HL-60 (cell line): ENCODE measurements around the gene PLA2G4D.

Experiments used
- DNase-seq, 2 experiments: peaks; one replicate each; pipeline ENCODE4 v3.0.0-alpha.2; 2010 to 2020; ENCODE audit warnings: low read depth in 1 of 2, low spot score in 1 of 2
- H3K27ac ChIP-seq: fragments of 250-450 bp; sonication (Bioruptor Pico); replicated peaks from 2 replicates; pipeline ENCODE4 v1.5.1; 2020; ENCODE audit warnings: mild to moderate bottlenecking, moderate library complexity
- H3K27me3 ChIP-seq: fragments of 250-450 bp; sonication (Bioruptor Pico); 2 replicates; pipeline ENCODE4 v1.5.1; 2021; ENCODE audit warnings: mild to moderate bottlenecking, moderate library complexity; ENCODE audit not compliant: insufficient read depth, poor library complexity, severe bottlenecking
- H3K4me3 ChIP-seq: replicated peaks from 2 replicates; pipeline ENCODE4 v1.5.1; 2011; ENCODE audit warnings: mild to moderate bottlenecking, control low read depth, low read length; ENCODE audit not compliant: insufficient read depth
- GABPA ChIP-seq: IDR thresholded peaks from 2 replicates; pipeline ENCODE4 v1.6.1; 2012; ENCODE audit warnings: low read depth
- POLR2AphosphoS5 ChIP-seq: IDR thresholded peaks from 2 replicates; pipeline ENCODE4 v1.6.1; 2012; ENCODE audit warnings: low read depth
- SPI1 ChIP-seq: IDR thresholded peaks from 2 replicates; pipeline ENCODE4 v1.6.1; 2012; ENCODE audit warnings: low read depth, mild to moderate bottlenecking, borderline replicate concordance
- TF ChIP-seq, protein P1 (sequence below): IDR thresholded peaks from 2 replicates; pipeline ENCODE4 v1.6.1; 2012; ENCODE audit warnings: low read depth; ENCODE audit not compliant: insufficient replicate concordance
- TF ChIP-seq, protein P2 (sequence below): IDR thresholded peaks from one replicate; pipeline ENCODE4 v1.5.1; 2011; ENCODE audit warnings: low read length, control low read depth, inconsistent platforms; ENCODE audit not compliant: insufficient read depth

Gene PLA2G4D

DNA sequence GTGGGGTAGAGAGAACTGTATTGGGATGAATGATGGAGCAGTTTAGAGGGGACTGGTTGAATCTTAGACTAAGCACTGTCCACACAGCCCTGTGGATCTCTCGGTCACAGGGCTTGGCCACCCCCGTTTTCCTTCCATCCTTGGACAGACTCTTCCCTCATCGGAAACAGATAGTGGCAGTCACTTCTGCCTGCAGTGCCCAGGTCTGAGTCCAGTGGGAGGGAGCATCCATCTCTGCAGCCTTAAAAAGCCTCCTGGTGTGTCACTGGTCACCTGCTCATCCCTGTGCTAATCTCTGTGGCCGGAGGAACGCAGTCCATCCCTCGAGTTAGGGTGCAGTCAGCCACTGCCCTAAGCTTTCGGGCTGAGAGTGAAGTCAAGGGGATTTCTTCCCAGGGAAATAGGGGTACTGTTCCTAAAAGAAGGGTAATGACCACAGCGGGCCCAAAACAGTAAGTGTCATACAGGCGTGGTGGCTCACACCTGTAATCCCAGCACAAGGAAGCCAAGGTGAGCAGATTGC lies 32.0 kb downstream of the PLA2G4D start:
- DNase-seq = no peak
- Histone ChIP-seq H3K27ac (no peak overlapping the region), H3K4me3 (no peak overlapping the region), H3K27me3 (no peaks in the 10 kb centered on the region)
- TF ChIP-seq SPI1 = no peak
- TF ChIP-seq, protein P1, sequence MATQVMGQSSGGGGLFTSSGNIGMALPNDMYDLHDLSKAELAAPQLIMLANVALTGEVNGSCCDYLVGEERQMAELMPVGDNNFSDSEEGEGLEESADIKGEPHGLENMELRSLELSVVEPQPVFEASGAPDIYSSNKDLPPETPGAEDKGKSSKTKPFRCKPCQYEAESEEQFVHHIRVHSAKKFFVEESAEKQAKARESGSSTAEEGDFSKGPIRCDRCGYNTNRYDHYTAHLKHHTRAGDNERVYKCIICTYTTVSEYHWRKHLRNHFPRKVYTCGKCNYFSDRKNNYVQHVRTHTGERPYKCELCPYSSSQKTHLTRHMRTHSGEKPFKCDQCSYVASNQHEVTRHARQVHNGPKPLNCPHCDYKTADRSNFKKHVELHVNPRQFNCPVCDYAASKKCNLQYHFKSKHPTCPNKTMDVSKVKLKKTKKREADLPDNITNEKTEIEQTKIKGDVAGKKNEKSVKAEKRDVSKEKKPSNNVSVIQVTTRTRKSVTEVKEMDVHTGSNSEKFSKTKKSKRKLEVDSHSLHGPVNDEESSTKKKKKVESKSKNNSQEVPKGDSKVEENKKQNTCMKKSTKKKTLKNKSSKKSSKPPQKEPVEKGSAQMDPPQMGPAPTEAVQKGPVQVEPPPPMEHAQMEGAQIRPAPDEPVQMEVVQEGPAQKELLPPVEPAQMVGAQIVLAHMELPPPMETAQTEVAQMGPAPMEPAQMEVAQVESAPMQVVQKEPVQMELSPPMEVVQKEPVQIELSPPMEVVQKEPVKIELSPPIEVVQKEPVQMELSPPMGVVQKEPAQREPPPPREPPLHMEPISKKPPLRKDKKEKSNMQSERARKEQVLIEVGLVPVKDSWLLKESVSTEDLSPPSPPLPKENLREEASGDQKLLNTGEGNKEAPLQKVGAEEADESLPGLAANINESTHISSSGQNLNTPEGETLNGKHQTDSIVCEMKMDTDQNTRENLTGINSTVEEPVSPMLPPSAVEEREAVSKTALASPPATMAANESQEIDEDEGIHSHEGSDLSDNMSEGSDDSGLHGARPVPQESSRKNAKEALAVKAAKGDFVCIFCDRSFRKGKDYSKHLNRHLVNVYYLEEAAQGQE = no peak
- TF ChIP-seq, protein P2, sequence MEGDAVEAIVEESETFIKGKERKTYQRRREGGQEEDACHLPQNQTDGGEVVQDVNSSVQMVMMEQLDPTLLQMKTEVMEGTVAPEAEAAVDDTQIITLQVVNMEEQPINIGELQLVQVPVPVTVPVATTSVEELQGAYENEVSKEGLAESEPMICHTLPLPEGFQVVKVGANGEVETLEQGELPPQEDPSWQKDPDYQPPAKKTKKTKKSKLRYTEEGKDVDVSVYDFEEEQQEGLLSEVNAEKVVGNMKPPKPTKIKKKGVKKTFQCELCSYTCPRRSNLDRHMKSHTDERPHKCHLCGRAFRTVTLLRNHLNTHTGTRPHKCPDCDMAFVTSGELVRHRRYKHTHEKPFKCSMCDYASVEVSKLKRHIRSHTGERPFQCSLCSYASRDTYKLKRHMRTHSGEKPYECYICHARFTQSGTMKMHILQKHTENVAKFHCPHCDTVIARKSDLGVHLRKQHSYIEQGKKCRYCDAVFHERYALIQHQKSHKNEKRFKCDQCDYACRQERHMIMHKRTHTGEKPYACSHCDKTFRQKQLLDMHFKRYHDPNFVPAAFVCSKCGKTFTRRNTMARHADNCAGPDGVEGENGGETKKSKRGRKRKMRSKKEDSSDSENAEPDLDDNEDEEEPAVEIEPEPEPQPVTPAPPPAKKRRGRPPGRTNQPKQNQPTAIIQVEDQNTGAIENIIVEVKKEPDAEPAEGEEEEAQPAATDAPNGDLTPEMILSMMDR = no peak
- no peak for TF ChIP-seq GABPA
- TF ChIP-seq POLR2AphosphoS5 = no peak

DNA sequence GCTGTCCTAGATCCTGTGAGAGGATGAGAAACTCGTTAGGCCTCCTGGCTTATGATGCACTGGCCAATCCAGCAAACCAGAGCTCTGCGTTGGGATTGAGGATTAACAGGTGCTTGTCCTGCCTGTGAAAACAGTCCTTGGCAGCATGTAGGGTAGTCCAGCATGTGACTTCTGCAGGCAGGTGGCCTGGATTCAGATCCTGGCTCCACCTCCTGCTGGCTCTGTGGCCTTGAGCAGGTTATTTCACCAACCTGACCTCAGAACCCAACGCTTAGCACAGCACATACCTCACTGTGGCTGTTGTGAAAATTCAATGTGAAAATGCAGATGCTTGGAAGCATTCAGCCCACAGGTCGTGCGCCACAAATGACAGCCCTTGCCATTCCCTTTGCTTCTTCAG lies 33.6 kb downstream of the PLA2G4D start:
- DNase-seq = no peak
- Histone ChIP-seq H3K27me3 (no peaks in the 10 kb centered on the region), H3K27ac (no peak overlapping the region), H3K4me3 (no peak overlapping the region)
- TF ChIP-seq GABPA = no peak
- no peak for TF ChIP-seq SPI1
- TF ChIP-seq, protein P1 = no peak
- TF ChIP-seq POLR2AphosphoS5 = no peak
- TF ChIP-seq, protein P2 = no peak

DNA sequence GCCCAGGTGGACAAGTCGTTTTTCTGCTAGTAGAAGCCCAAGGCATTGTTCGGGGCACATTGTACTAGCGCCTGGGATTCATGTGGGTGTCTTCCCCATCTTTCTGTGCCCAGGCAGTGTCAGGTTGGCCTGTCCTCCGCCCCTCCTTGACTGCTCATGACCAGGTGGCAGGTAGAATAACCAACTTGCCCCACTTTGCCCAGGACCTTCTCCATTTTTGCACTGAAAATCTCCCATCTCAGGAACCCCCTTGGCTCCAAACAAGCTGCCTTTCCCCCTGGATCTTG lies 33.9 kb downstream of the PLA2G4D start:
- no peak for DNase-seq
- H3K27ac ChIP-seq = no peak overlapping the region
- H3K4me3 ChIP-seq = no peak overlapping the region
- H3K27me3 ChIP-seq = no peaks in the 10 kb centered on the region
- TF ChIP-seq, protein P1 = no peak
- TF ChIP-seq, protein P2 = no peak
- TF ChIP-seq POLR2AphosphoS5 (no peak), GABPA (no peak), SPI1 (no peak)
